Stimulated activated naive CD4-positive, alpha-beta T cell (primary cell): ENCODE measurements around the gene CENPE.

Experiments
- DNase-seq, 6 experiments: peaks; one replicate each; lab custom pipeline; 2025; lab: John Stamatoyannopoulos, UW

Gene CENPE

GRCh38 chr4:103076747-103077347, 121.3 kb downstream of the CENPE start, which contains the start of gene SLC9B2:
SLC9B2 (minus strand) TSS chr4:103076761; CDS start chr4:103067550, 9,211 bp downstream.
- peak in 2 of 6 experiments; percentile 67 to 88 for DNase-seq

GRCh38 chr4:103075894-103076746, 122.0 kb downstream of the CENPE start:
- DNase-seq, result peak; percentile 39 to 88 (median 62)

- no peak for DNase-seq
Observed at GRCh38 chr4:103075435-103075893, 122.7 kb downstream of the CENPE start.

- no peak for DNase-seq
Observed at GRCh38 chr4:103074744-103075434, 123.3 kb downstream of the CENPE start.

GRCh38 chr4:103073792-103074438, 124.2 kb downstream of the CENPE start:
- DNase-seq, result no peak

GRCh38 chr4:103067841-103068547, 130.1 kb downstream of the CENPE start:
- no peak for DNase-seq

GRCh38 chr4:103060453-103061148, 137.5 kb downstream of the CENPE start:
- no peak for DNase-seq
